OCI-LY7 (cell line): Measurements from ENCODE around the gene NMBR.

Source experiments
- EZH2phosphoT487 ChIP-seq: fragments of 200-600 bp; sonication (generic); IDR thresholded peaks from 2 replicates; pipeline ENCODE4 v1.6.1; 2018; ENCODE audit warnings: low read depth, borderline replicate concordance, mild to moderate bottlenecking, mixed run types, antibody characterized with exemption, low read length, moderate library complexity, mixed read lengths
- TF ChIP-seq, protein P1 (sequence below): fragments of 200-600 bp; sonication (generic); conservative IDR thresholded peaks from 2 replicates; pipeline ENCODE4 v1.5.1; 2014; ENCODE audit warnings: mild to moderate bottlenecking, antibody characterized with exemption, low read length, moderate library complexity, mixed read lengths

- TF ChIP-seq, protein P1, sequence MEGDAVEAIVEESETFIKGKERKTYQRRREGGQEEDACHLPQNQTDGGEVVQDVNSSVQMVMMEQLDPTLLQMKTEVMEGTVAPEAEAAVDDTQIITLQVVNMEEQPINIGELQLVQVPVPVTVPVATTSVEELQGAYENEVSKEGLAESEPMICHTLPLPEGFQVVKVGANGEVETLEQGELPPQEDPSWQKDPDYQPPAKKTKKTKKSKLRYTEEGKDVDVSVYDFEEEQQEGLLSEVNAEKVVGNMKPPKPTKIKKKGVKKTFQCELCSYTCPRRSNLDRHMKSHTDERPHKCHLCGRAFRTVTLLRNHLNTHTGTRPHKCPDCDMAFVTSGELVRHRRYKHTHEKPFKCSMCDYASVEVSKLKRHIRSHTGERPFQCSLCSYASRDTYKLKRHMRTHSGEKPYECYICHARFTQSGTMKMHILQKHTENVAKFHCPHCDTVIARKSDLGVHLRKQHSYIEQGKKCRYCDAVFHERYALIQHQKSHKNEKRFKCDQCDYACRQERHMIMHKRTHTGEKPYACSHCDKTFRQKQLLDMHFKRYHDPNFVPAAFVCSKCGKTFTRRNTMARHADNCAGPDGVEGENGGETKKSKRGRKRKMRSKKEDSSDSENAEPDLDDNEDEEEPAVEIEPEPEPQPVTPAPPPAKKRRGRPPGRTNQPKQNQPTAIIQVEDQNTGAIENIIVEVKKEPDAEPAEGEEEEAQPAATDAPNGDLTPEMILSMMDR: no peak
- no peak for TF ChIP-seq EZH2phosphoT487
Measured at GRCh38 chr6:142195862-142196541, 49.1 kb upstream of the NMBR start.
